A549 (cell line): ENCODE data around the gene OPALIN.

Source experiments
- NPAS2 ChIP-seq: fragments of 250-450 bp; sonication (Bioruptor Pico); IDR thresholded peaks from 2 replicates; pipeline ENCODE4 v1.8.0; 2022; ENCODE audit warnings: mild to moderate bottlenecking, moderate library complexity, borderline replicate concordance
- PHF8 ChIP-seq: fragments of 200-600 bp; sonication (generic); IDR thresholded peaks from 2 replicates; pipeline ENCODE4 v1.6.1; 2016; ENCODE audit warnings: low read depth, mild to moderate bottlenecking, antibody characterized with exemption, moderate library complexity, borderline replicate concordance
- POLR2A ChIP-seq: IDR thresholded peaks from 2 replicates; pipeline ENCODE4 v1.6.1; 2012; ENCODE audit warnings: mild to moderate bottlenecking, low read length
- TF ChIP-seq, protein P1 (sequence below): fragments of >200 bp; sonication (Bioruptor Twin); formaldehyde crosslinking; IDR thresholded peaks from 3 replicates; pipeline ENCODE4 v1.5.1; 2016
- TF ChIP-seq, protein P2 (sequence below): fragments of 200-600 bp; sonication (generic); IDR thresholded peaks from 2 replicates; pipeline ENCODE4 v1.6.1; 2016; ENCODE audit warnings: antibody characterized with exemption, mild to moderate bottlenecking, moderate library complexity

DNA sequence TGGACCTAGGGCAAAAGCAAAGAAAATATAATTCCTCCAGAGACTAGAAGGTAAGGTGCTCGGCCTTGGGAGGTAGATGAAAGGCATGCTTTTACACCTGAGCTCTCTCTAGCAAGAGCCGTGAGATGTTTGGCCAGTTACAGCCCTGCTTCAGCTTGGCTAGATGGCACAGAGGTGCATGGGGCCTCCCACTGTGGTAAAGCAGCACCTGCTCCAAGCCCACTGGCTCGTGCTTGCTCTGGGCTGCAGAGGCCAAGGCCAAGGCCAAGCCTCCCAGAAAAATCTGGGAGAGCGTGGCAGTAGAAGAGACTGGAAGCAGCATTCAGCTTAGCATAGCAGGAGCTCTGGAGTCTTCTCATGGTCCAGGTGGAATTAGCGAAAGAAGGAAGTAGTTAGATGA lies 31.0 kb upstream of the OPALIN start:
- TF ChIP-seq, protein P1, sequence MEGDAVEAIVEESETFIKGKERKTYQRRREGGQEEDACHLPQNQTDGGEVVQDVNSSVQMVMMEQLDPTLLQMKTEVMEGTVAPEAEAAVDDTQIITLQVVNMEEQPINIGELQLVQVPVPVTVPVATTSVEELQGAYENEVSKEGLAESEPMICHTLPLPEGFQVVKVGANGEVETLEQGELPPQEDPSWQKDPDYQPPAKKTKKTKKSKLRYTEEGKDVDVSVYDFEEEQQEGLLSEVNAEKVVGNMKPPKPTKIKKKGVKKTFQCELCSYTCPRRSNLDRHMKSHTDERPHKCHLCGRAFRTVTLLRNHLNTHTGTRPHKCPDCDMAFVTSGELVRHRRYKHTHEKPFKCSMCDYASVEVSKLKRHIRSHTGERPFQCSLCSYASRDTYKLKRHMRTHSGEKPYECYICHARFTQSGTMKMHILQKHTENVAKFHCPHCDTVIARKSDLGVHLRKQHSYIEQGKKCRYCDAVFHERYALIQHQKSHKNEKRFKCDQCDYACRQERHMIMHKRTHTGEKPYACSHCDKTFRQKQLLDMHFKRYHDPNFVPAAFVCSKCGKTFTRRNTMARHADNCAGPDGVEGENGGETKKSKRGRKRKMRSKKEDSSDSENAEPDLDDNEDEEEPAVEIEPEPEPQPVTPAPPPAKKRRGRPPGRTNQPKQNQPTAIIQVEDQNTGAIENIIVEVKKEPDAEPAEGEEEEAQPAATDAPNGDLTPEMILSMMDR = no peak
- TF ChIP-seq, protein P2, sequence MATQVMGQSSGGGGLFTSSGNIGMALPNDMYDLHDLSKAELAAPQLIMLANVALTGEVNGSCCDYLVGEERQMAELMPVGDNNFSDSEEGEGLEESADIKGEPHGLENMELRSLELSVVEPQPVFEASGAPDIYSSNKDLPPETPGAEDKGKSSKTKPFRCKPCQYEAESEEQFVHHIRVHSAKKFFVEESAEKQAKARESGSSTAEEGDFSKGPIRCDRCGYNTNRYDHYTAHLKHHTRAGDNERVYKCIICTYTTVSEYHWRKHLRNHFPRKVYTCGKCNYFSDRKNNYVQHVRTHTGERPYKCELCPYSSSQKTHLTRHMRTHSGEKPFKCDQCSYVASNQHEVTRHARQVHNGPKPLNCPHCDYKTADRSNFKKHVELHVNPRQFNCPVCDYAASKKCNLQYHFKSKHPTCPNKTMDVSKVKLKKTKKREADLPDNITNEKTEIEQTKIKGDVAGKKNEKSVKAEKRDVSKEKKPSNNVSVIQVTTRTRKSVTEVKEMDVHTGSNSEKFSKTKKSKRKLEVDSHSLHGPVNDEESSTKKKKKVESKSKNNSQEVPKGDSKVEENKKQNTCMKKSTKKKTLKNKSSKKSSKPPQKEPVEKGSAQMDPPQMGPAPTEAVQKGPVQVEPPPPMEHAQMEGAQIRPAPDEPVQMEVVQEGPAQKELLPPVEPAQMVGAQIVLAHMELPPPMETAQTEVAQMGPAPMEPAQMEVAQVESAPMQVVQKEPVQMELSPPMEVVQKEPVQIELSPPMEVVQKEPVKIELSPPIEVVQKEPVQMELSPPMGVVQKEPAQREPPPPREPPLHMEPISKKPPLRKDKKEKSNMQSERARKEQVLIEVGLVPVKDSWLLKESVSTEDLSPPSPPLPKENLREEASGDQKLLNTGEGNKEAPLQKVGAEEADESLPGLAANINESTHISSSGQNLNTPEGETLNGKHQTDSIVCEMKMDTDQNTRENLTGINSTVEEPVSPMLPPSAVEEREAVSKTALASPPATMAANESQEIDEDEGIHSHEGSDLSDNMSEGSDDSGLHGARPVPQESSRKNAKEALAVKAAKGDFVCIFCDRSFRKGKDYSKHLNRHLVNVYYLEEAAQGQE = no peak
- TF ChIP-seq POLR2A (no peak), PHF8 (no peak), NPAS2 (CRISPR knock-in tag) (no peak)
